ENCODE results near the gene CADPS. TPM values are rescaled to one million over a fixed set of nuclear protein-coding genes. Genes with fewer than 3 reads are reported as not detected.

The CADPS gene
- total RNA-seq, 1 donor from 2014 or later: 2.7 TPM

- Histone ChIP-seq H3K4me3 (peak overlapping the region; percentile 3), H3K9me3 (no peaks in the 10 kb centered on the region), H3K27me3 (ENCODE audit: low read depth) (peaks cover 99% of the 10 kb centered on the region), H3K27ac (no peak overlapping the region), H3K4me1 (peaks cover 15% of the 10 kb centered on the region), H3K36me3 (no peaks in the 10 kb centered on the region)
- intact Hi-C loops (cut with DNase I): no loop called here
- no peak for DNase-seq
- no peak for ATAC-seq
- TF ChIP-seq, protein P1, sequence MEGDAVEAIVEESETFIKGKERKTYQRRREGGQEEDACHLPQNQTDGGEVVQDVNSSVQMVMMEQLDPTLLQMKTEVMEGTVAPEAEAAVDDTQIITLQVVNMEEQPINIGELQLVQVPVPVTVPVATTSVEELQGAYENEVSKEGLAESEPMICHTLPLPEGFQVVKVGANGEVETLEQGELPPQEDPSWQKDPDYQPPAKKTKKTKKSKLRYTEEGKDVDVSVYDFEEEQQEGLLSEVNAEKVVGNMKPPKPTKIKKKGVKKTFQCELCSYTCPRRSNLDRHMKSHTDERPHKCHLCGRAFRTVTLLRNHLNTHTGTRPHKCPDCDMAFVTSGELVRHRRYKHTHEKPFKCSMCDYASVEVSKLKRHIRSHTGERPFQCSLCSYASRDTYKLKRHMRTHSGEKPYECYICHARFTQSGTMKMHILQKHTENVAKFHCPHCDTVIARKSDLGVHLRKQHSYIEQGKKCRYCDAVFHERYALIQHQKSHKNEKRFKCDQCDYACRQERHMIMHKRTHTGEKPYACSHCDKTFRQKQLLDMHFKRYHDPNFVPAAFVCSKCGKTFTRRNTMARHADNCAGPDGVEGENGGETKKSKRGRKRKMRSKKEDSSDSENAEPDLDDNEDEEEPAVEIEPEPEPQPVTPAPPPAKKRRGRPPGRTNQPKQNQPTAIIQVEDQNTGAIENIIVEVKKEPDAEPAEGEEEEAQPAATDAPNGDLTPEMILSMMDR (IDR thresholded peaks at IDR 0.05): no peak
Observed at GRCh38 chr3:62373714-62374333, 501.4 kb downstream of the CADPS start.

GRCh38 chr3:62373215-62373614, 502.0 kb downstream of the CADPS start, which contains the start of gene FEZF2:
Gene FEZF2, minus strand, starts transcription at chr3:62373550. Its CDS starts 682 bp downstream, at chr3:62372868.
- TF ChIP-seq, protein P1 (IDR thresholded peaks at IDR 0.05): no peak
- H3K4me3 ChIP-seq: peak within 1 kb of the TSS; percentile 3
- no peak within 1 kb of the TSS for H3K27ac ChIP-seq
- peaks cover 20% of the 10 kb centered on the region for H3K4me1 ChIP-seq
- no peaks in the 10 kb centered on the region for H3K9me3 ChIP-seq
- DNase-seq: no peak
- peaks cover 99% of the 10 kb centered on the region for H3K27me3 ChIP-seq (ENCODE audit: low read depth)
- intact Hi-C loops (cut with DNase I): no loop called here
- no peaks in the 10 kb centered on the region for H3K36me3 ChIP-seq
- ATAC-seq: no peak

- TF ChIP-seq, protein P1 (IDR thresholded peaks at IDR 0.05): no peak
- Histone ChIP-seq H3K36me3 (no peaks in the 10 kb centered on the region), H3K4me3 (no peak overlapping the region), H3K27me3 (ENCODE audit: low read depth) (peaks cover 100% of the 10 kb centered on the region), H3K9me3 (no peaks in the 10 kb centered on the region), H3K4me1 (peaks cover 20% of the 10 kb centered on the region), H3K27ac (no peak overlapping the region)
- DNase-seq (no peak), ATAC-seq (no peak)
- intact Hi-C loops (cut with DNase I): no loop called here
Observed at GRCh38 chr3:62372621-62373041, 502.6 kb downstream of the CADPS start.

GRCh38 chr3:62371720-62372591, 503.3 kb downstream of the CADPS start:
- TF ChIP-seq, protein P1 (IDR thresholded peaks at IDR 0.05): no peak
- intact Hi-C loops (cut with DNase I): no loop called here
- Histone ChIP-seq H3K9me3 (no peaks in the 10 kb centered on the region), H3K4me3 (no peak overlapping the region), H3K36me3 (no peaks in the 10 kb centered on the region), H3K27me3 (ENCODE audit: low read depth) (peaks cover 100% of the 10 kb centered on the region), H3K4me1 (peaks cover 20% of the 10 kb centered on the region), H3K27ac (no peak overlapping the region)
- ATAC-seq (no peak), DNase-seq (no peak)

GRCh38 chr3:62370858-62371719, 504.1 kb downstream of the CADPS start:
- peaks cover 20% of the 10 kb centered on the region for H3K4me1 ChIP-seq
- H3K27me3 ChIP-seq (ENCODE audit: low read depth): peaks cover 100% of the 10 kb centered on the region
- H3K36me3 ChIP-seq: no peaks in the 10 kb centered on the region
- H3K27ac ChIP-seq: no peak overlapping the region
- no peak overlapping the region for H3K4me3 ChIP-seq
- ATAC-seq: no peak
- H3K9me3 ChIP-seq: no peaks in the 10 kb centered on the region
- TF ChIP-seq, protein P1 (IDR thresholded peaks at IDR 0.05): no peak
- DNase-seq: no peak
- intact Hi-C loops (cut with DNase I): no loop called here
